T follicular helper cell (primary cell): Measurements from ENCODE around the gene GBE1.
"Not testable (repeated sequence)": the region's sequence is repeated elsewhere in the genome, so short reads cannot be mapped to it uniquely, and the experiment has no call there.

Experiments
- DNase-seq: peaks from one replicate; pipeline ENCODE4 v3.0.0-alpha.2; 2020; ENCODE audit warnings: low read depth

Gene GBE1

DNA sequence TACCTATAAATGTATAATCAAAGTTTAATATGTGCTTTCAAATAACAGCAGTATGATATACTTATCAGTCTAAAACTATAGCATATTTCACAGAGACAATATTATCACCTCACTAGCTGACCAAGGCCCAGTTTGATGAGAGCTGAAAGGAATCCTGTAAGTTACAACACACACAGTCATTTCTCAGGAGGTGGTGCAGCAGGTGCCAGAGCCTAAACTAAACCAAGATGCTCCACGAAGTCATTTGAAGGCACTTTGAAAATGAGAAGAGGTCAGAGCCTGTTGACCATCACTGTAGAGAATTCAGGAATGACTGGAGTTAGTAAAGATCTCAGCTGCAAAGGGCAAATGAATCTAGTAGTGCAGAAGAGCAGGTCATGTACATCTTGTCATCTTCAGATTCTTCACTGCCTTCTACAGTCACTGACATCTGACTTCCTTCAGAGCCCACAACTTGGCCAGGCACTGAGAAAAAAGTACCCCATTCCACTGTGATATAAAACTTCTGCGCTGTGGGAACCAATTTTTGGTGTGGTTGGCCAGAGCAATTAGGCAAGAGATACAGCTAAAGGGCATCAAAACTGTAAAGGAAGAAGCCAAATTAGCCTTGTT lies 7.9 kb downstream of the GBE1 start:
- no peak for DNase-seq

- DNase-seq = no peak
Measured at GRCh38 chr3:81752604-81753003, 8.8 kb downstream of the GBE1 start.

DNA sequence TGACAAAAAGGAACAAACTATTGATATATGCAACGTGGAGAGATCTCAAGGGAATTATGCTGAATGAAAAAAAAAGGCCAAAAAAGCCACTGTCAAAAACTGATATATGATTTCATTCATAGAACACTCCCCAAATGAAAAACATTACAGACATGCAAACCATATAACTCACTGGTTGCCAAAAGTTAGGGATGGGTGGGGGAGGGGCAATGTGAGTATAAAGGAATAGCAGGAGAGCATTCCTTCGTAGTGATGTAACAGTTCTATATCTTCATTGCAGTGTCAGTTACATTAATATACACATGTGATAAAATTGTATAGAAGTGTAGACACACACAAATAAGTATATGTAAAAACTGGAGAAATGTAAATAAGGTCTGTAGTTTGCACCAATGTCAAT lies 12.2 kb downstream of the GBE1 start:
- no peak for DNase-seq

- DNase-seq = not testable (repeated sequence)
Measured at GRCh38 chr3:81747280-81747679, 14.2 kb downstream of the GBE1 start.

DNA sequence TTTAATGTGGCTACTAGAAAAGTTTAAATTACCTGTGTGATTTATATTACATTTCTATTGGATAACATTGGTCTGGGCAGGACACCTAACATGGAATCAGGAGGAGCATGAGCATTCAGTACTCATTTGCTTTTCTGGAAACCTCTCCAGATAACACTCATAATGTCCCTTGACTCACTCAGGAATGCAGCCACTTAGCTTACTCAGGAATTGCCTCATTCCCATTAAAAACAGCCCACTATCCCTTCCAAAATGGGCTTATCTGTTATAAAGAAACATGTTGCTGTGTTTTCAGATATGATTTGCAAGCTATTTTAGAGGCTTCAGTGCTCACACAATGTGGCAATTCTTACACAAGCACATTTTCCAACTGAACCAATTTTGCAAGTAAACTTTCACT lies 17.1 kb downstream of the GBE1 start:
- DNase-seq = no peak

- DNase-seq = no peak
Measured at GRCh38 chr3:81743096-81744025, 18.1 kb downstream of the GBE1 start.

- DNase-seq = no peak
Measured at GRCh38 chr3:81742581-81742980, 18.9 kb downstream of the GBE1 start.

DNA sequence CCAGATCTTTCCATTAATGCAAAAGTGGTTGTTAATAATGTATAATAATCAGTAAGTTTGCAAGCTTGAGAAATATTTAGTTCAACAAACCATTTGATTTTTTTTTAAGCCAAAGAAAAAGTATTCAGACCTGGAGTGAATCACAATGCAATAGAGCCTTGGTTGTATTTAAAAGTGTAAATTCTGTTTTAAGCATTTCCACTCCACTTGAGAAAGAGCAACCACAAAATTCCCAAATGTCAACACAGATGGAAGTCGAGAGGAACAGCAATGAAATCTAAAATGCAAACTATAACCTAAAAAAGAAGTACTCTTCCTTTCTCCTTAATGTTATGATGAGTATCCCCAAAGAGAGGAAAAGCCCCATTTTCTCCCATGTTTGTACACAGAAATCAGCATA lies 20.2 kb downstream of the GBE1 start:
- DNase-seq = no peak

DNA sequence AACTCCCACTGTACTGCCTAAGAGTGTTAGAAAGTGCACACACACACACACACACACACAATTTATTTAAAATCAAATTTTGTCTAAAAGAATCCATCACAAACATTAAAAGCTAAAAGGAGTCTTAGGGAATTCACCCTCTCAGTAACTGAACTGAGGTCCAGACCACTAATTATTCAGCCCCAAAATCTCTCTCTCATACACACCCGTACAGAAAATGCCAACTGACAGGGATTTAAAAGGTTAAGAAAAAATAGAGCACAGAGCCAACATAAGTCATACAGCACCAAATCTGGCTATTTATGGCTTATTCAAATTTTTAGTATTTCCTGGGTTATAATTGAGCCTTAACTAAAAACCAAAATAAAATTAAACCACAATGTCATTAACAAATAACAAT lies 20.7 kb downstream of the GBE1 start:
- DNase-seq = no peak

GRCh38 chr3:81735334-81735733 lies 26.1 kb downstream of the GBE1 start:
- DNase-seq = no peak

- no peak for DNase-seq
Measured at GRCh38 chr3:81734742-81735141, 26.7 kb downstream of the GBE1 start.

GRCh38 chr3:81732642-81733041 lies 28.8 kb downstream of the GBE1 start:
- no peak for DNase-seq

GRCh38 chr3:81728766-81729544 lies 32.5 kb downstream of the GBE1 start:
- DNase-seq = no peak

GRCh38 chr3:81726735-81727134 lies 34.7 kb downstream of the GBE1 start:
- no peak for DNase-seq

DNA sequence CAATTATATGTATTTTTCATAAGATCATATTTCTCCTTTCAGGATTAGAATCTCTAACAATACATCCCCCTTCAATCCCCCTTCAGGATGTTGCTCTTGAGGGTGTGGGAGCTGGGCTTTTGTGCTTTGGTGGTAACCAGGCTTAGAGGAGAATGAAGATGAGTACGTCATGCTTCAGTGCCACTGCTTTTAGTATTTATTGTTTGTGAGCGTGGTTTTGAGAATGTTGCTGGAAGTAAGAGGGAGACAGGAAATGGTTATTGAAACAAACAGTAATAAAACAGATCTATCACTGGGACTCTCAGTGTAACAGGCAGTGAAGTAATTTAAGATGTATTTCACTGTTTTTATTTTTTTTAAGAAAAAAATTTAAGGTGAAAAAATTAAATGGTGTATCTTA lies 35.3 kb downstream of the GBE1 start:
- no peak for DNase-seq

- no peak for DNase-seq
Measured at GRCh38 chr3:81723732-81724313, 37.6 kb downstream of the GBE1 start.

GRCh38 chr3:81718311-81718710 lies 43.1 kb downstream of the GBE1 start:
- DNase-seq = no peak

DNA sequence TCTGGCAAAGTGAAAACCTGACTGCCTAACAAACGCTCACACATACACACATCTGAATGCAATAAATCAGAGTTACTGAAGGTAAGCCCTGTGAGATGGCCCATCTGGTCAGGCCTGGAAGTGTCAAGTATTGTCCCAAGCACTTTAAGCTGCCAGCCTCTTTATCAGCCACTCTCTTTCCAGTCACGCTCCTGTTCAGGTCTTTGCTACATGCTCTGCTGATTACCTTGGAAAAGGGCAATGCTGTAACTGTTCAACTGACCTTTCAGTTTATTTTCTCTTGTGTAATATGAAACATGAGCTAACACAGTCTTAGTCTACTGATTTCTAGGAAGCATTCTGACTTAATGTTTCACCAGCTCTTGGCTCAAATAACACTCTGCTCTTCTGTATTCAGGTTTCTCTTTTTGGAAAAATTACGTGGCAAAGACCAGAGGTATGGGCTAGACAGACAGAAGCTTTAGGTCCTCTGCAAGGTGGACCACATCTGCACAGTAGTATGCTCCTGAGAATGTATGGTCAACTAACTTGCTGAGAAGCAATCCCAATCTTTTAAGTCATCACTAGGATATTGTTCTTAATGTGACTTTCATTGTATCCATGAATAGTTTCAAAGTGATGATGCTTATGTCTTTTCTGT lies 44.5 kb downstream of the GBE1 start:
- no peak for DNase-seq

DNA sequence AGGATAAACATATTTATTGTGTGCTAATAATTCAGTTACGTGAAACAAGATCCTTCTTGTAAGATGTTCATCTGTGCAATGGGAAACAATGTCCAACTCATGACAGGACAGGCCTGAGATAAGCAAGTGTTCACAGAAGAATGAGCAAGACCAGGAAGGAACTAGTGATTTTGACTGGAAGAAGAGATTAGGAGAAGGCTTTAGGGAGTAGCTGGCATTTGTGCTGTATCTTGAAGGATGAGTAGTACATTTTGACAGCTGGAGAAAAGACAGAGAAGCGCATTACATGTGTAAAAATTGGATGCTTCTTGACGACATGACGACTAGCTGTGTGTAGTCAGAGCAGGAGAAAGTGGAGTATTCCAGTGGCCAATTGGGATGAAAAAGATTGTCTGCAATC lies 48.4 kb downstream of the GBE1 start:
- no peak for DNase-seq

DNA sequence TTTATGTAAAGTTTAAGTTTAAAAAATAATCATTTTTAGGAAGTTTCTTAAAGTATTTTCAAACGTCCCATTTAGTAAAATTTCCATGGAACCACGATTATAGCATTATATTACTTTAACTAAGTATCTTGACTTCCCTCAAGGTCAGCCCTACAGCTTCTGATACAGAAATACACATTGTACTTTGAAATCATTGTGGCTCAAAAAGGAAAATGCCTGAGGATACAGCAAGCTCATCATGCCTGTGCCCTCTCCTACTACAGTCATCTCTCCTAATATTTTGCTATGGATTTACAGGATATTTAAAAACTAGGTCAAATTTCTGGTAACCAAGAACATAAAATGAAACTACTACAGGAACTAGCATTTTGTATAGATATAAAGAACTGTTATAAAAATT lies 51.8 kb downstream of the GBE1 start:
- no peak for DNase-seq

- no peak for DNase-seq
Measured at GRCh38 chr3:81707996-81708395, 53.4 kb downstream of the GBE1 start.

- DNase-seq = no peak
Measured at GRCh38 chr3:81702126-81702525, 59.3 kb downstream of the GBE1 start.
